Ishikawa (cell line): ENCODE measurements around the gene CLCN2.
A peak's percentile ranks its signal among the peaks of the same experiment; 100 is the strongest.

ENCODE experiments used
- CEBPB ChIP-seq: IDR thresholded peaks from 2 replicates; pipeline ENCODE4 v1.6.1; 2012
- CREB1 ChIP-seq: IDR thresholded peaks from 2 replicates; pipeline ENCODE4 v1.6.1; 2012; ENCODE audit warnings: low read depth
- EGR1 ChIP-seq: IDR thresholded peaks from 2 replicates; pipeline ENCODE4 v1.6.1; 2012
- EP300 ChIP-seq: IDR thresholded peaks from 2 replicates; pipeline ENCODE4 v1.6.1; 2012; ENCODE audit warnings: borderline replicate concordance
- FOXM1 ChIP-seq: IDR thresholded peaks from 2 replicates; pipeline ENCODE4 v1.6.1; 2012; ENCODE audit warnings: low read depth, borderline replicate concordance
- NFIC ChIP-seq: IDR thresholded peaks from 2 replicates; pipeline ENCODE4 v1.6.1; 2012
- RAD21 ChIP-seq: IDR thresholded peaks from 2 replicates; pipeline ENCODE4 v1.6.1; 2012; ENCODE audit warnings: low read depth
- TAF1 ChIP-seq: IDR thresholded peaks from 2 replicates; pipeline ENCODE4 v1.6.1; 2012; ENCODE audit warnings: low read depth, mild to moderate bottlenecking
- TCF12 ChIP-seq: IDR thresholded peaks from 2 replicates; pipeline ENCODE4 v1.6.1; 2012; ENCODE audit warnings: low read depth
- TEAD4 ChIP-seq: IDR thresholded peaks from 2 replicates; pipeline ENCODE4 v1.6.1; 2012
- USF1 ChIP-seq: IDR thresholded peaks from 2 replicates; pipeline ENCODE4 v1.6.1; 2012
- YY1 ChIP-seq: IDR thresholded peaks from 2 replicates; pipeline ENCODE4 v1.6.1; 2012; ENCODE audit warnings: low read depth
- ZBTB7A ChIP-seq: IDR thresholded peaks from 2 replicates; pipeline ENCODE4 v1.6.1; 2012; ENCODE audit warnings: low read depth
- TF ChIP-seq, protein P1 (sequence below): IDR thresholded peaks from 2 replicates; pipeline ENCODE4 v1.6.1; 2012; ENCODE audit warnings: low read depth, mild to moderate bottlenecking
- TF ChIP-seq, protein P2 (sequence below): IDR thresholded peaks from 2 replicates; pipeline ENCODE4 v1.6.1; 2012

CLCN2 gene

GRCh38 chr3:184361932-184362667 lies 695 bp upstream of the CLCN2 start:
- TF ChIP-seq YY1, result no peak
- peak; percentile 95 for TF ChIP-seq EGR1
- TF ChIP-seq EP300, result peak; percentile 7; the same call in 1 of the 2 replicates
- TF ChIP-seq FOXM1, result no peak

DNA sequence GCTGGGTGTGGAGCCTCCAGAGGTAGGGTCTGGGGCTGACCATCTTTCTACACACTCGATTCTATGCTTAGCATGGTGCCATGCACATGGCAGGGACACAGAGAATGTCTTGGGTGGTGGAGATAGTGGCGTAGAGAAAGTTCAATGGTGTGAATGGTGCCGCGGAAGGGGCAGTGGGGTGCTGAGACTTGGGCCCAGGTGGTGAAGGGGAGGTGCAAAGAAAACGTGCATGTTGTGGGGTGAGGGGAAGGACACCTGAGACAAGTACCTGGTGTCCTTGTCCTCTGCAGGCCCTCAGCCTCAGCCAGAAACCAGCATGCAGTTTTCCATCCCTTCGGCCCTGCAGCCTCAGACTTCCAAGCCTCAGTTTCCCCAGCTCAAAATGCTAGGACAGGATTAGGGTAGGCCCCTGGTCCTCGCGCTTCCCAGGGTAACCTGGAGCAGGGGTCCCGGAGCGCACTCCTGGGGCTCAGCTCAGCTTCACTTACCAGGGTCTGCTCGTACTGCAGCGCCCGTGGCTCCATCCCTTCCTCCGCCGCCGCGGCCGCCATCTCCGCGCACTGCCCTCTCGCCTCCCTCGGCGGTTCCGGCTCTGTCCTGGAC lies 375 bp downstream of the CLCN2 start:
- no peak for TF ChIP-seq YY1
- peak; percentile 19; the same call in 1 of the 2 replicates for TF ChIP-seq ZBTB7A
- no peak for TF ChIP-seq EP300
- TF ChIP-seq, protein P1, sequence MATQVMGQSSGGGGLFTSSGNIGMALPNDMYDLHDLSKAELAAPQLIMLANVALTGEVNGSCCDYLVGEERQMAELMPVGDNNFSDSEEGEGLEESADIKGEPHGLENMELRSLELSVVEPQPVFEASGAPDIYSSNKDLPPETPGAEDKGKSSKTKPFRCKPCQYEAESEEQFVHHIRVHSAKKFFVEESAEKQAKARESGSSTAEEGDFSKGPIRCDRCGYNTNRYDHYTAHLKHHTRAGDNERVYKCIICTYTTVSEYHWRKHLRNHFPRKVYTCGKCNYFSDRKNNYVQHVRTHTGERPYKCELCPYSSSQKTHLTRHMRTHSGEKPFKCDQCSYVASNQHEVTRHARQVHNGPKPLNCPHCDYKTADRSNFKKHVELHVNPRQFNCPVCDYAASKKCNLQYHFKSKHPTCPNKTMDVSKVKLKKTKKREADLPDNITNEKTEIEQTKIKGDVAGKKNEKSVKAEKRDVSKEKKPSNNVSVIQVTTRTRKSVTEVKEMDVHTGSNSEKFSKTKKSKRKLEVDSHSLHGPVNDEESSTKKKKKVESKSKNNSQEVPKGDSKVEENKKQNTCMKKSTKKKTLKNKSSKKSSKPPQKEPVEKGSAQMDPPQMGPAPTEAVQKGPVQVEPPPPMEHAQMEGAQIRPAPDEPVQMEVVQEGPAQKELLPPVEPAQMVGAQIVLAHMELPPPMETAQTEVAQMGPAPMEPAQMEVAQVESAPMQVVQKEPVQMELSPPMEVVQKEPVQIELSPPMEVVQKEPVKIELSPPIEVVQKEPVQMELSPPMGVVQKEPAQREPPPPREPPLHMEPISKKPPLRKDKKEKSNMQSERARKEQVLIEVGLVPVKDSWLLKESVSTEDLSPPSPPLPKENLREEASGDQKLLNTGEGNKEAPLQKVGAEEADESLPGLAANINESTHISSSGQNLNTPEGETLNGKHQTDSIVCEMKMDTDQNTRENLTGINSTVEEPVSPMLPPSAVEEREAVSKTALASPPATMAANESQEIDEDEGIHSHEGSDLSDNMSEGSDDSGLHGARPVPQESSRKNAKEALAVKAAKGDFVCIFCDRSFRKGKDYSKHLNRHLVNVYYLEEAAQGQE, result no peak
- TF ChIP-seq RAD21, result no peak

DNA sequence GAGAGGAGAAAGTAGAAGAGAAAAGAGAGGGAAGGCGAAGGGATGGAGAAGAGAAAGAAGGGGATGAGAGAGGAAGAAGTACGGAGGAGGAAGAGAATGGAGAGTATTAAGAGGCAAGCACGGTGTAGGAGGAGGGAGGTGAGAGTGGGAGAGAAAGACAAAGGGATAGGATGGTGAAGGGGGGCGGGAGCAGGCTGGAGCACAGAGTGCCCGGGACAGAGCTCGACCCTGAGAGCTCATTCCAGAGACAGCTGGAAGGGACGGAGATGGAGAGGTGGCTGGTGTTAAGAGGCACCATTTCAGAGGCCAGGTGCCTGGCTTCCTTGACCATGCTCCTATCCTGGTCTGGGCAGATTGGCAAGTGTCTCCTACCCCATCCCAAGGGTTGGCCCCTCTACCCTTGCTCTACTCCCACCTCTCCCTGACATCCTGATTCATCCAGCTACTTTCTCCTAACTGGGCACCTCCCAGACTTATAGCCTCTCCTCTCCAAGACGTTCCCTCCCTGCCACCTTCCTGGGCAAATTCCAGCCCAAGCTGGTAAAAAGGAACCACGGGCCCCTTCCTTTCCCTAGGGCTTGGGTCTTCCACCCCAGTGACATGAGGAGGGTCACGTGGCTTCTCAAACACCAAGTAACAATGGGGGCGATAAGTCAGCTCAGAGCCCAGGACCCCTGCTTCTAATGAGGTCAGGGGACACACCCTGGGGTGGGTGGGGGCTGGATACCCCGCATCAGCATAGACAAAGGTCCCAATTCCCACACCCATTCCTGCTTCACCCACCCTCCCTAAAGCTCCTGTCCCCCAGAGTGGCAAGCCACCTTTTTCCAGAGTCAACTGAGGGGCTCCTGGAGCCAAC lies 1.1 kb downstream of the CLCN2 start:
- TF ChIP-seq, protein P2, sequence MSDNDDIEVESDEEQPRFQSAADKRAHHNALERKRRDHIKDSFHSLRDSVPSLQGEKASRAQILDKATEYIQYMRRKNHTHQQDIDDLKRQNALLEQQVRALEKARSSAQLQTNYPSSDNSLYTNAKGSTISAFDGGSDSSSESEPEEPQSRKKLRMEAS, result no peak
- TF ChIP-seq, protein P1, result no peak
- TF ChIP-seq EP300 (no peak), NFIC (no peak), CREB1 (no peak), TCF12 (no peak), YY1 (no peak), USF1 (no peak), EGR1 (no peak), TAF1 (no peak), ZBTB7A (no peak), RAD21 (no peak), TEAD4 (no peak), CEBPB (no peak), FOXM1 (no peak)

GRCh38 chr3:184359610-184360009 lies 1.8 kb downstream of the CLCN2 start:
- TF ChIP-seq EGR1 (no peak), TCF12 (no peak), ZBTB7A (no peak), USF1 (no peak), RAD21 (no peak), NFIC (no peak), CEBPB (no peak), EP300 (no peak), TEAD4 (no peak)
- TF ChIP-seq, protein P2, result no peak
- TF ChIP-seq, protein P1, result no peak
